Suprapubic skin (tissue), 4 donors: ENCODE data around the gene GNAQ. TPM values are rescaled to one million over a fixed set of nuclear protein-coding genes. Genes with fewer than 3 reads are reported as not detected.

Experiments used
- DNase-seq, 2 donors: peaks; one replicate each; pipeline ENCODE4 v3.0.0-alpha.2; 2019; ENCODE audit warnings: low spot score in 2 of 2
- H3K27ac ChIP-seq: fragments of 200-600 bp; sonication (generic); one replicate; pipeline ENCODE4 v1.5.1; 2019
- H3K27me3 ChIP-seq: fragments of 200-600 bp; sonication (generic); one replicate; pipeline ENCODE4 v1.5.1; 2019
- H3K36me3 ChIP-seq: fragments of 200-600 bp; sonication (generic); one replicate; pipeline ENCODE4 v1.5.1; 2019
- H3K4me1 ChIP-seq: fragments of 200-600 bp; sonication (generic); one replicate; pipeline ENCODE4 v1.5.1; 2019
- H3K4me3 ChIP-seq: fragments of 200-600 bp; sonication (generic); one replicate; pipeline ENCODE4 v1.5.1; 2019; ENCODE audit warnings: mild to moderate bottlenecking
- H3K9me3 ChIP-seq: fragments of 200-600 bp; sonication (generic); one replicate; pipeline ENCODE4 v1.5.1; 2019
- CTCF ChIP-seq, 2 donors: fragments of 200-600 bp in 1 of 2; fragments of 450-650 bp in 1 of 2; sonication (generic) in 1 of 2; IDR thresholded peaks; one replicate each; pipeline ENCODE4 v1.5.1; 2016 to 2019; ENCODE audit warnings: antibody characterized with exemption in 2 of 2, mild to moderate bottlenecking in 1 of 2, moderate library complexity in 1 of 2
- EP300 ChIP-seq: sonication (generic); formaldehyde crosslinking; IDR thresholded peaks from one replicate; pipeline ENCODE4 v1.6.1; 2017; ENCODE audit warnings: antibody characterized with exemption
- POLR2A ChIP-seq, 2 donors: fragments of 450-650 bp; IDR thresholded peaks; one replicate each; pipeline ENCODE4 v1.6.1; 2017; ENCODE audit warnings: antibody characterized with exemption in 2 of 2, mild to moderate bottlenecking in 2 of 2, moderate library complexity in 2 of 2
- POLR2AphosphoS5 ChIP-seq, 3 donors: sonication (generic); formaldehyde crosslinking; IDR thresholded peaks; one replicate each; pipeline ENCODE4 v1.6.1; 2017; ENCODE audit warnings: antibody characterized with exemption in 3 of 3
- WGBS: methylation state at CpG from one replicate; pipeline ENCODE4 v1.1.5; 2018; 5-methylcytosine and 5-hydroxymethylcytosine counted together
- total RNA-seq, 4 donors: library from RNA; depleted of rRNA; stranded (reverse); fragments of >200 nt; gene quantifications; one replicate each; pipeline ENCODE4 v1.1.0, GENCODE V29; 2016

The GNAQ gene
- total RNA-seq, 4 donors from 2014 or later, result 16.0 to 29.0 (median 17.7) TPM

GRCh38 chr9:77731008-77731698, 300.5 kb downstream of the GNAQ start:
- WGBS, result 79% methylated on average over 5 of the region's 5 CpGs
- H3K4me1 ChIP-seq, result peaks cover 3% of the 10 kb centered on the region
- H3K4me3 ChIP-seq, result no peak overlapping the region
- DNase-seq, result no peak
- H3K9me3 ChIP-seq, result no peaks in the 10 kb centered on the region
- TF ChIP-seq CTCF (IDR thresholded peaks at IDR 0.05), result no peak
- peaks cover 20% of the 10 kb centered on the region for H3K36me3 ChIP-seq
- no peaks in the 10 kb centered on the region for H3K27me3 ChIP-seq
- H3K27ac ChIP-seq, result no peak overlapping the region

GRCh38 chr9:77729177-77729576, 302.4 kb downstream of the GNAQ start:
- H3K27me3 ChIP-seq, result no peaks in the 10 kb centered on the region
- H3K4me1 ChIP-seq, result no peaks in the 10 kb centered on the region
- no peaks in the 10 kb centered on the region for H3K9me3 ChIP-seq
- DNase-seq, result no peak
- no peak overlapping the region for H3K4me3 ChIP-seq
- 100% methylated on average over 1 of the region's 1 CpG for WGBS
- no peak overlapping the region for H3K27ac ChIP-seq
- peaks cover 27% of the 10 kb centered on the region for H3K36me3 ChIP-seq
- TF ChIP-seq EP300, result no peak
- TF ChIP-seq CTCF (IDR thresholded peaks at IDR 0.05), result no peak
- no peak for TF ChIP-seq POLR2AphosphoS5 (IDR thresholded peaks at IDR 0.05)
- no peak for TF ChIP-seq POLR2A (IDR thresholded peaks at IDR 0.05)

GRCh38 chr9:77726814-77727213, 304.8 kb downstream of the GNAQ start:
- Histone ChIP-seq H3K4me1 (no peaks in the 10 kb centered on the region), H3K9me3 (no peaks in the 10 kb centered on the region), H3K36me3 (peaks cover 27% of the 10 kb centered on the region), H3K27me3 (no peaks in the 10 kb centered on the region), H3K4me3 (no peak overlapping the region), H3K27ac (no peak overlapping the region)
- DNase-seq, result no peak
- TF ChIP-seq CTCF (IDR thresholded peaks at IDR 0.05) (no peak), POLR2A (IDR thresholded peaks at IDR 0.05) (no peak), EP300 (no peak), POLR2AphosphoS5 (IDR thresholded peaks at IDR 0.05) (no peak)
- 94% methylated on average over 1 of the region's 1 CpG for WGBS

- no peaks in the 10 kb centered on the region for H3K27me3 ChIP-seq
- H3K9me3 ChIP-seq, result no peaks in the 10 kb centered on the region
- H3K27ac ChIP-seq, result no peak overlapping the region
- no peaks in the 10 kb centered on the region for H3K4me1 ChIP-seq
- no peak overlapping the region for H3K4me3 ChIP-seq
- DNase-seq, result no peak
- TF ChIP-seq POLR2A (IDR thresholded peaks at IDR 0.05) (no peak), POLR2AphosphoS5 (IDR thresholded peaks at IDR 0.05) (no peak), CTCF (IDR thresholded peaks at IDR 0.05) (no peak), EP300 (no peak)
- H3K36me3 ChIP-seq, result peaks cover 27% of the 10 kb centered on the region
Measured at GRCh38 chr9:77726289-77726688, 305.3 kb downstream of the GNAQ start.

GRCh38 chr9:77725820-77726219, 305.8 kb downstream of the GNAQ start:
- no peak for DNase-seq
- H3K4me3 ChIP-seq, result no peak overlapping the region
- 83% methylated on average over 6 of the region's 6 CpGs for WGBS
- H3K36me3 ChIP-seq, result peaks cover 27% of the 10 kb centered on the region
- no peaks in the 10 kb centered on the region for H3K27me3 ChIP-seq
- TF ChIP-seq CTCF (IDR thresholded peaks at IDR 0.05), result no peak
- no peak for TF ChIP-seq EP300
- no peak for TF ChIP-seq POLR2A (IDR thresholded peaks at IDR 0.05)
- TF ChIP-seq POLR2AphosphoS5 (IDR thresholded peaks at IDR 0.05), result no peak
- no peak overlapping the region for H3K27ac ChIP-seq
- no peaks in the 10 kb centered on the region for H3K9me3 ChIP-seq
- H3K4me1 ChIP-seq, result no peaks in the 10 kb centered on the region
